Pulmonary artery endothelial cell (primary cell): ENCODE measurements around the gene DMXL1. TPM values are rescaled to one million over a fixed set of nuclear protein-coding genes. Genes with fewer than 3 reads are reported as not detected.
"Not testable (repeated sequence)": the region's sequence is repeated elsewhere in the genome, so short reads cannot be mapped to it uniquely, and the experiment has no call there.

Experiments used
- DNase-seq: peaks from one replicate; pipeline ENCODE4 v3.0.0-alpha.2; 2011; ENCODE audit warnings: low read depth, low spot score
- total RNA-seq: library from RNA; depleted of rRNA; stranded (reverse); fragments of >200 nt; gene quantifications from 2 replicates; pipeline ENCODE4 v1.2.3, GENCODE V29; 2014

DMXL1 gene
- total RNA-seq, 1 donor from 2014 or later: 21.7 TPM

DNA sequence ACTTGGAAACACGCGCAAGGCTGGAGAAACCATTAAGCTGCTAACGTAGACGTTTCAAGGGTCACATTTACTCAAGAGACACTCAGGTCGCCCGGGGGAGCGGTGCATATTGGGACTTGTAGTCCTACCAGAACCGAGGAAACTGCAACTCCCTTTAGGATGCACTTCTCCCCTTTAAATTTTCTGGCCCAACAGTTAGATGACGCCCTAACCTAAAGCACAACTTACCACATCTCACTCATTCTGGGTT lies 384 bp upstream of the DMXL1 start:
- DNase-seq: peak; percentile 71

- no peak for DNase-seq
Measured at GRCh38 chr5:119071561-119071995, 691 bp downstream of the DMXL1 start.

- DNase-seq: no peak
Measured at GRCh38 chr5:119072496-119072895, 1.6 kb downstream of the DMXL1 start.

DNA sequence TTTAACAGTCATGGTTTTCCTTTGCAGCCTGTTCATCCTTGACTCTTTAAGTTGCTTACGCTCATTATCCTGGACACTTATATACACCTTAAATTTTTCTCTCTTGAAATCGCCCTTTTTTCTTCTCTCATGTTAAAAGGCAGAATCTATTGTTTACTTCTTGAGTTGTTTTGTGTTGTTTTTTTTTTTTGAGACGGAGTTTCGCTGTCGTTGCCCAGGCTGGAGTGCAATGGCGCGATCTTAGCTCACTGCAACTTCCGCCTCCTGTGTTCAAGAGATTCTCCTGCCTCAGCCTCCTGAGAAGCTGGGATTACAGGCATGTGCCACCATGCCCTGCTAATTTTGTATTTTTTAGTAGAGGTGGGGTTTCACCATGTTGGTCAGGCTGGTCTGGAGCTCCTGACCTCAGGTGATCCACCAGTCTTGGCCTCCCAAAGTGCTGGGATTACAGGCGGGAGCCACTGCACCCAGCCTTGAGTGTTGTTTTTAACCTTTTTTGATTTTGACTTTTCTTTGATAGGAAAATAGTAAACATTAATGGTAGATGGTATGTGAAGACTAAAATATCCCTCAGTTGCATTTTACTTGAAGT lies 3.0 kb downstream of the DMXL1 start:
- not testable (repeated sequence) for DNase-seq

GRCh38 chr5:119074419-119074818 lies 3.5 kb downstream of the DMXL1 start:
- DNase-seq: no peak

- DNase-seq: not testable (repeated sequence)
Measured at GRCh38 chr5:119075269-119075668, 4.4 kb downstream of the DMXL1 start.

- DNase-seq: no peak
Measured at GRCh38 chr5:119076080-119076479, 5.2 kb downstream of the DMXL1 start.

GRCh38 chr5:119077444-119077843 lies 6.6 kb downstream of the DMXL1 start:
- DNase-seq: no peak

DNA sequence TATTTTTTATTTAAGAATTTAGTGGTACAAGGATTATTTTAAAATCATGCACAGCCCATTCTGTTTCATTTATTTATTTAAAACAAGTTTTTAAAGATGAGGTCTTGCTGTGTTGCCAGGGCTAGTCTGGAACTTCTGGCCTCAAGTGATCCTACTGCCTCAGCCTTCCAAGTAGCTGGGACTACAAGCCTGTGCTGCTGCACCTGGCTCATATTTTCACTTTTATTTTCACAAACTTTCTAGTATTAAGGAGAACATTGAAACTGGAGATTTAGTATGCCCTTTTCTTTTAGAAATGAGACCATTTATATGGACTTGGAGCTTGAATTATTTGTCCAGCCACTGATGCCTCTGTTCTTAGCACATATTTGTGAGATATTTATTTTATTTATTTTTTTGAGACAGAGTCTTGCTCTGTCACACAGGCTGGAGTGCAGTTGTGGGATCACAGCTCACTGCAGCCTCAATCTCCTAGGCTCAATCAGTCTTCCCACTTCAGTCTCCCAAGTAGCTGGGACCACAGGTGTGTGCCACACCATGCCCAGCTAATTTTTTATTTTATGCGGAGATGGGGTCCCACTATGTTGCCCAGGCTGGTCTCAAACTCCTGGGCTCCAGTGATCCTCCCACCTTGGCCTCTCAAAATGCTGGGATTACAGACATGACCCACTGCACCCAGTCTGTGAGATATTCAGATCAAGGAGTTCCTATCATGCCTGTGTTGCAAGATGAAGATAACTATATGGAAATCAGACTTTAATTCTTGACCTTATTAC lies 7.4 kb downstream of the DMXL1 start:
- DNase-seq: no peak

GRCh38 chr5:119078861-119079260 lies 8.0 kb downstream of the DMXL1 start:
- DNase-seq: no peak

DNA sequence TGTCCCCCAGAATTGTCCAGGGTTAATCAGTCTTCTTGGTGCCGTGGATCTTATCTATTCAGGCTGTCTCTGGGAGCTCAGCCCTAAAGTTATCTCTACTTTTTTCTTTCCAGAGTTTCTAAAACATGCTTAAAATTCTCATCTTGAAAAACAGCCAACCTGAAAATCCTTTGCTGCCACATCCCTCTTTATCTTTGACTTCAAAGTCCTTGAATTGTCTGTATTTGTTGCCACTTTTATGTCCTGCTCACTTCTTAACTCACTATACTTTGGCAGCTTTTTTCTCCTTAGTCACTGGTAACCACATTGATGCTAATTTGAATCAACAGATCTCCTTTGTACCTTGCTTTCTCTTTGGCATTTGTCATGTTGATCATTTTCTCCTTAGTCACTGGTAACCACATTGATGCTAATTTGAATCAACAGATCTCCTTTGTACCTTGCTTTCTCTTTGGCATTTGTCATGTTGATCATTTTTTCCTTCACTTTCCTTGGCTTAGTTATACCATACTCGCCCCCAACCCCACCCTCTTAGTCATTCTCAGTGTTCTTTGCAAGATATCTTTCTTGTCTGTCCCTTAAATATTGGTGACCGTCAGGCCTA lies 8.5 kb downstream of the DMXL1 start:
- no peak for DNase-seq

- no peak for DNase-seq
Measured at GRCh38 chr5:119080936-119081335, 10.0 kb downstream of the DMXL1 start.

DNA sequence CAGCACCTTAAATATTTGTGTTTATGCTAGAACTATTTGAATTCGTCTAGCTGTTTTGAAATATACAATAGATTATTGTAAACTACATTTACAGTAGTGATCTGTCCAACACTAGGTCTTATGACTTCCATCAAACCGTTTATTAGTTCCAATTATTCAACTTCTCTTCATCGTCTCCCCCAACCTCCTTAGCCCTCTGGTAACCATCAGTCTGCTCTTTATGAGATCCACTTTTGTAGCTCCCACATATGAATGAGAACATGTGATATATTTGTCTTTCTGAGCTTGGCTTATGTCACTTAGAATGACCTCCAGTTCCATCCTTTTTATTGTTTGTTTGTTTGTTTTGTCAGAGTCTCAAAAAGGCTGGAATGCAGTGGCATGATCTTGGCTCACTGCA lies 11.8 kb downstream of the DMXL1 start:
- DNase-seq: no peak

GRCh38 chr5:119083679-119084078 lies 12.8 kb downstream of the DMXL1 start:
- DNase-seq: no peak

DNA sequence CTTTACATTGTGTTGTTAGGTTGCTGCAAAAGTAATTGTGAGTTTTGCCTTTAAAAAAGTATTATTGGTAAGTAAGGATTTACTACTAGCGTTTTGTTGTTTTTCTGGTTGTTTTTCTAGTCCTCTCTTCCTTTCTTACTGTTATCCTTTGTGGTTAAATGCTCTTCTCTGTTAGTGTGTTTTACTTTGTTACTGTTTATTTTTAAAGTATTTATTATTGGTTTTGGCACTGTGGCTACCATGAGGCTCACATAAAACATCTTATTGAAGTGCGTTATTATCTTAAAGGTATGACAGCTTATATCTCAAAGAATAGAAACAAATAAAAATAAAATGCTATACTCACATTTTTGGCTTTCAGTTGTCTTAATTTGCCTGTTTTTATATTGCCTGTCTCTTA lies 17.6 kb downstream of the DMXL1 start:
- DNase-seq: no peak

DNA sequence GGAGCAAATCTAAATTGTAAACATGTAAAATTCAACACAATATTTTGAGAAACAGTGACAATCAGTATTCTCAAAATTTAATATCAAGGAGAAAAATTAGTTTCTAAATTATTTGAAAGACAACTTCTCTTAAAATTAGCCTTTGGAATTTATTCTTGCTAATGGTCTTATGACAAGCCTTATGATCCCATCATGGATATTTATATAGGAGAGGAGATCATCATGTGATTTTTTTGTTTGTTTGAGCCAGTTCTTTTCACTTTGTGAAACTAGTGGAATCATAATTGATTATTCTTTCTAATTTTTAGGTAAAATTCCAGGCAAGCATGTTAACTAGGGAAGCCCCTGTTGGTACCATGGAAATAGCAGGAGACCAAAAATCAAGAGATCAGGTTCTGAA lies 24.7 kb downstream of the DMXL1 start:
- DNase-seq: no peak

DNA sequence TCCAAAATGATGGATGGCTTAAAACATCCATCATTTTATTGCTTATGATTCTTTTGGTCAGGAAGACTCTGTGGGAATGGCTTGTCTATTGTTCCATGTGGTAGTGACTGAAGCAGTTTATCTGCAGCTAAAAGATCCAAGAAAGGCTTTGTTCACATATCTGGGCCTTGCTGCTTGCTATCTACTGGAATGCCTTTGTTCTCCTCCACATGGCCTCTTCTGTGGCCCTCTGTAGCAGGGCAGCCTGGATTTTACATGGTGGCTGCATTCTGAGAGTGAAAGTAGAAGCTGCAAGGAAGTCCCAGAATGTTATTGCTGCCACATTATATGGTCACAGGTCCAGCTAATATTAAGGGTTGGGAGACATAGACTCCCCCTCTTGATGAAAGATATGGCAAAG lies 35.1 kb downstream of the DMXL1 start:
- no peak for DNase-seq

- no peak for DNase-seq
Measured at GRCh38 chr5:119112151-119112550, 41.3 kb downstream of the DMXL1 start.

GRCh38 chr5:119117237-119117636 lies 46.4 kb downstream of the DMXL1 start:
- DNase-seq: no peak

GRCh38 chr5:119118000-119118399 lies 47.1 kb downstream of the DMXL1 start:
- no peak for DNase-seq

GRCh38 chr5:119120893-119121292 lies 50.0 kb downstream of the DMXL1 start:
- DNase-seq: no peak

- not testable (repeated sequence) for DNase-seq
Measured at GRCh38 chr5:119122474-119122873, 51.6 kb downstream of the DMXL1 start.

- DNase-seq: no peak
Measured at GRCh38 chr5:119123280-119123679, 52.4 kb downstream of the DMXL1 start.
